Measurements from ENCODE around the gene VMP1. TPM values are rescaled to one million over a fixed set of nuclear protein-coding genes. Genes with fewer than 3 reads are reported as not detected.

The VMP1 gene
- total RNA-seq, 1 donor from 2014 or later: 232 TPM

GRCh38 chr17:59722623-59723022 is 15.2 kb downstream of the VMP1 start:
- no peak overlapping the region for H3K4me3 ChIP-seq (ENCODE audit: low read depth, low read length)
- TF ChIP-seq CTCF (conservative IDR thresholded peaks at IDR 0.05; ENCODE audit: low read depth, low read length): no peak
- no peak for DNase-seq (ENCODE audit: low read depth)

- no peak for DNase-seq (ENCODE audit: low read depth)
These were observed 15.6 kb downstream of the VMP1 start for GRCh38 chr17:59723041-59723440.

GRCh38 chr17:59723607-59724006 is 16.2 kb downstream of the VMP1 start:
- DNase-seq (ENCODE audit: low read depth): no peak
- no peak for TF ChIP-seq CTCF (conservative IDR thresholded peaks at IDR 0.05; ENCODE audit: low read depth, low read length)
- no peak overlapping the region for H3K4me3 ChIP-seq (ENCODE audit: low read depth, low read length)

More at GRCh38 chr17:59723041-59723440, 15.6 kb downstream of the VMP1 start:
- no peak for TF ChIP-seq CTCF (conservative IDR thresholded peaks at IDR 0.05; ENCODE audit: low read depth, low read length)
- H3K4me3 ChIP-seq (ENCODE audit: low read depth, low read length): no peak overlapping the region

GRCh38 chr17:59725691-59726090 is 18.2 kb downstream of the VMP1 start:
- no peak for DNase-seq (ENCODE audit: low read depth)
- TF ChIP-seq CTCF (conservative IDR thresholded peaks at IDR 0.05; ENCODE audit: low read depth, low read length): no peak

GRCh38 chr17:59727817-59728533 is 20.5 kb downstream of the VMP1 start:
- no peak overlapping the region for H3K4me3 ChIP-seq (ENCODE audit: low read depth, low read length)
- no peak for DNase-seq (ENCODE audit: low read depth)
- no peak for TF ChIP-seq CTCF (conservative IDR thresholded peaks at IDR 0.05; ENCODE audit: low read depth, low read length)

More at GRCh38 chr17:59725691-59726090, 18.2 kb downstream of the VMP1 start:
- no peak overlapping the region for H3K4me3 ChIP-seq (ENCODE audit: low read depth, low read length)

- no peak for DNase-seq (ENCODE audit: low read depth)
- TF ChIP-seq CTCF (conservative IDR thresholded peaks at IDR 0.05; ENCODE audit: low read depth, low read length): no peak
These were observed 22.9 kb downstream of the VMP1 start for GRCh38 chr17:59730268-59730834.

GRCh38 chr17:59733697-59734096 is 26.2 kb downstream of the VMP1 start:
- DNase-seq (ENCODE audit: low read depth): no peak
- no peak for TF ChIP-seq CTCF (conservative IDR thresholded peaks at IDR 0.05; ENCODE audit: low read depth, low read length)
- H3K4me3 ChIP-seq (ENCODE audit: low read depth, low read length): no peak overlapping the region

More at GRCh38 chr17:59730268-59730834, 22.9 kb downstream of the VMP1 start:
- no peak overlapping the region for H3K4me3 ChIP-seq (ENCODE audit: low read depth, low read length)
